Measurements from ENCODE around the gene CEMP1. TPM values are rescaled to one million over a fixed set of nuclear protein-coding genes. Genes with fewer than 3 reads are reported as not detected.
"Not testable (repeated sequence)": the region's sequence is repeated elsewhere in the genome, so short reads cannot be mapped to it uniquely, and the experiment has no call there.

Gene CEMP1
- total RNA-seq: under 1 TPM; 0.53 to 0.54 TPM

- DNase-seq: no peak
- Histone ChIP-seq H3K27me3 (no peaks in the 10 kb centered on the region), H3K4me3 (peak within 1 kb of the TSS; percentile 39), H3K27ac (peak within 1 kb of the TSS; percentile 91), H3K4me1 (peaks cover 3% of the 10 kb centered on the region), H3K36me3 (peaks cover 4% of the 10 kb centered on the region), H3K9ac (ENCODE audit: low read depth in 2 of 2, low read length in 2 of 2) (peak within 1 kb of the TSS; percentile 92 to 99), H3K9me3 (no peaks in the 10 kb centered on the region)
- intact Hi-C loops (cut with DNase I): no loop called here
- TF ChIP-seq CTCF (IDR thresholded peaks at IDR 0.05): no peak
Measured at GRCh38 chr16:2531371-2531695, at the start of gene CEMP1. Gene CEMP1 (minus strand): TSS chr16:2531408. CDS start chr16:2531073, 335 bp downstream.

- DNase-seq; H3K4me1 ChIP-seq; H3K27ac ChIP-seq; H3K36me3 ChIP-seq; H3K9me3 ChIP-seq; H3K9ac ChIP-seq (ENCODE audit: low read depth in 2 of 2, low read length in 2 of 2); H3K4me3 ChIP-seq; H3K27me3 ChIP-seq; intact Hi-C loops (cut with DNase I): not testable (repeated sequence)
Measured at GRCh38 chr16:2580818-2581217, 49.6 kb upstream of the CEMP1 start.

- H3K27me3 ChIP-seq; intact Hi-C loops (cut with DNase I); H3K9ac ChIP-seq (ENCODE audit: low read depth in 2 of 2, low read length in 2 of 2); H3K36me3 ChIP-seq; H3K27ac ChIP-seq; DNase-seq; H3K4me1 ChIP-seq; H3K4me3 ChIP-seq; H3K9me3 ChIP-seq: not testable (repeated sequence)
Measured at GRCh38 chr16:2580143-2580542, 48.9 kb upstream of the CEMP1 start.

GRCh38 chr16:2578905-2579304 is 47.7 kb upstream of the CEMP1 start:
- H3K27me3 ChIP-seq; H3K4me3 ChIP-seq; DNase-seq; H3K27ac ChIP-seq; H3K4me1 ChIP-seq; intact Hi-C loops (cut with DNase I); H3K9me3 ChIP-seq; H3K9ac ChIP-seq (ENCODE audit: low read depth in 2 of 2, low read length in 2 of 2); H3K36me3 ChIP-seq: not testable (repeated sequence)

- H3K27me3 ChIP-seq; H3K4me1 ChIP-seq; DNase-seq; intact Hi-C loops (cut with DNase I); H3K4me3 ChIP-seq; H3K36me3 ChIP-seq; H3K9me3 ChIP-seq; H3K27ac ChIP-seq; H3K9ac ChIP-seq (ENCODE audit: low read depth in 2 of 2, low read length in 2 of 2): not testable (repeated sequence)
Measured at GRCh38 chr16:2577044-2577443, 45.8 kb upstream of the CEMP1 start.

- H3K9ac ChIP-seq (ENCODE audit: low read depth in 2 of 2, low read length in 2 of 2); intact Hi-C loops (cut with DNase I); H3K4me1 ChIP-seq; H3K36me3 ChIP-seq; H3K9me3 ChIP-seq; DNase-seq; H3K27me3 ChIP-seq; H3K4me3 ChIP-seq; H3K27ac ChIP-seq: not testable (repeated sequence)
Measured at GRCh38 chr16:2575839-2576238, 44.6 kb upstream of the CEMP1 start.

- H3K9me3 ChIP-seq; H3K36me3 ChIP-seq; H3K27ac ChIP-seq; DNase-seq; H3K9ac ChIP-seq (ENCODE audit: low read depth in 2 of 2, low read length in 2 of 2); H3K27me3 ChIP-seq; H3K4me1 ChIP-seq; intact Hi-C loops (cut with DNase I); H3K4me3 ChIP-seq: not testable (repeated sequence)
Measured at GRCh38 chr16:2572704-2573103, 41.5 kb upstream of the CEMP1 start.

- H3K9me3 ChIP-seq; H3K4me3 ChIP-seq; H3K9ac ChIP-seq (ENCODE audit: low read depth in 2 of 2, low read length in 2 of 2); H3K27ac ChIP-seq; H3K36me3 ChIP-seq; H3K27me3 ChIP-seq; H3K4me1 ChIP-seq; intact Hi-C loops (cut with DNase I); DNase-seq: not testable (repeated sequence)
Measured at GRCh38 chr16:2568573-2568972, 37.4 kb upstream of the CEMP1 start.

- H3K9ac ChIP-seq (ENCODE audit: low read depth in 2 of 2, low read length in 2 of 2); intact Hi-C loops (cut with DNase I); H3K27me3 ChIP-seq; H3K9me3 ChIP-seq; DNase-seq; H3K4me1 ChIP-seq; H3K4me3 ChIP-seq; H3K36me3 ChIP-seq; H3K27ac ChIP-seq: not testable (repeated sequence)
Measured at GRCh38 chr16:2567506-2567905, 36.3 kb upstream of the CEMP1 start.

GRCh38 chr16:2560798-2561133 is 29.6 kb upstream of the CEMP1 start:
- H3K27me3 ChIP-seq; H3K36me3 ChIP-seq; H3K9me3 ChIP-seq; intact Hi-C loops (cut with DNase I); H3K4me1 ChIP-seq; H3K4me3 ChIP-seq; H3K27ac ChIP-seq; H3K9ac ChIP-seq (ENCODE audit: low read depth in 2 of 2, low read length in 2 of 2): not testable (repeated sequence)
- peak; percentile 80 for DNase-seq
- peak; percentile 24 for TF ChIP-seq CTCF (IDR thresholded peaks at IDR 0.05)

- intact Hi-C loops (cut with DNase I); H3K9ac ChIP-seq (ENCODE audit: low read depth in 2 of 2, low read length in 2 of 2); H3K4me3 ChIP-seq; H3K9me3 ChIP-seq; H3K4me1 ChIP-seq; H3K36me3 ChIP-seq; H3K27me3 ChIP-seq; H3K27ac ChIP-seq; DNase-seq: not testable (repeated sequence)
Measured at GRCh38 chr16:2560131-2560797, 29.1 kb upstream of the CEMP1 start.

- H3K4me3 ChIP-seq; H3K9me3 ChIP-seq; intact Hi-C loops (cut with DNase I); H3K27me3 ChIP-seq; H3K36me3 ChIP-seq; H3K27ac ChIP-seq; DNase-seq; H3K4me1 ChIP-seq; H3K9ac ChIP-seq (ENCODE audit: low read depth in 2 of 2, low read length in 2 of 2): not testable (repeated sequence)
Measured at GRCh38 chr16:2557150-2557549, 25.9 kb upstream of the CEMP1 start.
